Neuronal stem cell (in vitro differentiated cells): Measurements from ENCODE around the gene CSF2.

Experiments used
- DNase-seq: peaks from one replicate; pipeline ENCODE4 v3.0.0-alpha.2; 2013; ENCODE audit warnings: low spot score
- H2AFZ ChIP-seq: one replicate; pipeline ENCODE4 v1.6.1; 2013; ENCODE audit warnings: mild to moderate bottlenecking, low read length, inconsistent platforms
- H2AK5ac ChIP-seq: 2 replicates; pipeline ENCODE4 v1.6.1; 2013; ENCODE audit warnings: low read depth, mild to moderate bottlenecking, inconsistent platforms, low read length, moderate library complexity, mixed read lengths
- H2BK120ac ChIP-seq: 2 replicates; pipeline ENCODE4 v1.6.1; 2013; ENCODE audit warnings: low read depth, mild to moderate bottlenecking, inconsistent platforms, low read length, moderate library complexity, mixed read lengths
- H2BK12ac ChIP-seq: one replicate; pipeline ENCODE4 v1.6.1; 2013; ENCODE audit warnings: low read length, inconsistent platforms
- H2BK15ac ChIP-seq: 2 replicates; pipeline ENCODE4 v1.6.1; 2013; ENCODE audit warnings: mild to moderate bottlenecking, low read length, inconsistent platforms, mixed read lengths
- H2BK5ac ChIP-seq: one replicate; pipeline ENCODE4 v1.6.1; 2013; ENCODE audit warnings: inconsistent platforms, mild to moderate bottlenecking, low read length, moderate library complexity
- H3K14ac ChIP-seq: one replicate; pipeline ENCODE4 v1.6.1; 2013; ENCODE audit warnings: low read length, inconsistent platforms
- H3K18ac ChIP-seq: 2 replicates; pipeline ENCODE4 v1.6.1; 2013; ENCODE audit warnings: low read length, inconsistent platforms
- H3K23ac ChIP-seq: 2 replicates; pipeline ENCODE4 v1.6.1; 2013; ENCODE audit warnings: low read depth, mild to moderate bottlenecking, mixed read lengths, low read length, inconsistent platforms; ENCODE audit not compliant: poor library complexity
- H3K27ac ChIP-seq: replicated peaks from 3 replicates; pipeline ENCODE4 v1.5.1; 2013; ENCODE audit warnings: low read length, inconsistent platforms
- H3K27me3 ChIP-seq, 3 experiments: 2 replicates each; pipeline ENCODE4 v1.6.1; 2013; ENCODE audit warnings: low read length in 3 of 3, mild to moderate bottlenecking in 2 of 3, inconsistent platforms in 1 of 3, low read depth in 1 of 3, mixed read lengths in 1 of 3, moderate library complexity in 1 of 3; ENCODE audit not compliant: control insufficient read depth in 3 of 3, insufficient read depth in 3 of 3
- H3K36me3 ChIP-seq, 2 donors: replicated peaks in 1 of 2; 2 replicates each; pipeline ENCODE4 v1.6.1; 2013; ENCODE audit warnings: low read length in 2 of 2; ENCODE audit not compliant: control insufficient read depth in 2 of 2, insufficient read depth in 2 of 2
- H3K4ac ChIP-seq: 2 replicates; pipeline ENCODE4 v1.6.1; 2013; ENCODE audit warnings: inconsistent platforms, mild to moderate bottlenecking, low read length, moderate library complexity
- H3K4me1 ChIP-seq, 2 donors: 1 replicate in 1 of 2; 2 replicates in 1 of 2; pipeline ENCODE4 v1.6.1; 2013; ENCODE audit warnings: low read length in 2 of 2, low read depth in 1 of 2; ENCODE audit not compliant: control insufficient read depth in 2 of 2, insufficient read depth in 1 of 2
- H3K4me2 ChIP-seq: one replicate; pipeline ENCODE4 v1.6.1; 2013; ENCODE audit warnings: mild to moderate bottlenecking, low read length, inconsistent platforms; ENCODE audit not compliant: insufficient read depth, poor library complexity, severe bottlenecking
- H3K4me3 ChIP-seq, 2 donors: 2 replicates each; pipeline ENCODE4 v1.5.1; 2013; ENCODE audit warnings: low read length in 2 of 2, mild to moderate bottlenecking in 2 of 2, inconsistent platforms in 1 of 2, moderate library complexity in 1 of 2
- H3K79me1 ChIP-seq: one replicate; pipeline ENCODE4 v1.6.1; 2013; ENCODE audit warnings: low read depth, mild to moderate bottlenecking, inconsistent platforms, low read length, moderate library complexity
- H3K9ac ChIP-seq: one replicate; pipeline ENCODE4 v1.6.1; 2013; ENCODE audit warnings: mild to moderate bottlenecking, low read depth, low read length, inconsistent platforms; ENCODE audit not compliant: poor library complexity
- H3K9me3 ChIP-seq, 2 donors: replicated peaks in 1 of 2; 2 replicates each; pipeline versions ENCODE3 to v1.6.1; 2013; ENCODE audit warnings: low read length in 2 of 2, mild to moderate bottlenecking in 2 of 2, inconsistent platforms in 1 of 2, low read depth in 1 of 2, mixed read lengths in 1 of 2, moderate library complexity in 1 of 2; ENCODE audit not compliant: control insufficient read depth in 2 of 2, insufficient read depth in 1 of 2
- H4K8ac ChIP-seq: one replicate; pipeline ENCODE4 v1.6.1; 2013; ENCODE audit warnings: low read depth, mild to moderate bottlenecking, inconsistent platforms, low read length, moderate library complexity
- H4K91ac ChIP-seq: one replicate; pipeline ENCODE4 v1.6.1; 2013; ENCODE audit warnings: low read length, low read depth, mild to moderate bottlenecking, inconsistent platforms; ENCODE audit not compliant: poor library complexity
- WGBS, 2 donors: extraction: QIAGEN DNeasy Blood & Tissue Kit; methylation state at CpG; one replicate each; pipeline ENCODE4 v1.1.7; 2013; ENCODE audit warnings: missing lambda C conversion rate in 2 of 2, mixed read lengths in 1 of 2; ENCODE audit not compliant: insufficient read length in 2 of 2, insufficient replicate concordance in 1 of 2; ENCODE audit errors: extremely low coverage in 2 of 2; 5-methylcytosine and 5-hydroxymethylcytosine counted together

Gene CSF2

GRCh38 chr5:132099076-132099748 is 25.6 kb downstream of the CSF2 start:
- Histone ChIP-seq H3K9me3 (no peaks in the 10 kb centered on the region), H2AK5ac (no peak overlapping the region), H3K79me1 (no peaks in the 10 kb centered on the region), H3K36me3 (no peaks in the 10 kb centered on the region), H3K4me3 (no peak overlapping the region), H4K91ac (no peak overlapping the region), H2BK5ac (no peak overlapping the region), H2AFZ (no peak overlapping the region), H4K8ac (no peak overlapping the region), H3K23ac (no peak overlapping the region), H3K27ac (no peak overlapping the region), H3K9ac (no peak overlapping the region), H3K4me2 (no peak overlapping the region), H2BK12ac (no peak overlapping the region), H2BK15ac (no peak overlapping the region), H3K18ac (no peak overlapping the region), H3K4me1 (no peaks in the 10 kb centered on the region), H2BK120ac (no peak overlapping the region), H3K27me3 (no peaks in the 10 kb centered on the region), H3K4ac (no peak overlapping the region), H3K14ac (no peak overlapping the region)
- no peak for DNase-seq
- WGBS, 2 donors: no CpG with 5 or more reads among the region's 5 CpGs

- no peak overlapping the region for H2BK5ac ChIP-seq
- H3K4me2 ChIP-seq: no peak overlapping the region
- no peaks in the 10 kb centered on the region for H3K79me1 ChIP-seq
- H2AK5ac ChIP-seq: no peak overlapping the region
- no peak overlapping the region for H4K8ac ChIP-seq
- H3K18ac ChIP-seq: no peak overlapping the region
- H2BK12ac ChIP-seq: no peak overlapping the region
- no peak overlapping the region for H2BK120ac ChIP-seq
- DNase-seq: no peak
- H3K23ac ChIP-seq: no peak overlapping the region
- H3K9ac ChIP-seq: no peak overlapping the region
- no peaks in the 10 kb centered on the region for H3K4me1 ChIP-seq
- H2AFZ ChIP-seq: no peak overlapping the region
- H3K27ac ChIP-seq: no peak overlapping the region
- no peaks in the 10 kb centered on the region for H3K36me3 ChIP-seq
- H3K27me3 ChIP-seq: no peaks in the 10 kb centered on the region
- H4K91ac ChIP-seq: no peak overlapping the region
- no peak overlapping the region for H3K14ac ChIP-seq
- H2BK15ac ChIP-seq: no peak overlapping the region
- H3K4ac ChIP-seq: no peak overlapping the region
- H3K4me3 ChIP-seq: no peak overlapping the region
- no CpG with 5 or more reads among the region's 3 CpGs for WGBS, 2 donors
- H3K9me3 ChIP-seq: no peaks in the 10 kb centered on the region
Measured at GRCh38 chr5:132099905-132100304, 26.3 kb downstream of the CSF2 start.

- Histone ChIP-seq H3K4me2 (no peak overlapping the region), H2AFZ (no peak overlapping the region), H2BK120ac (no peak overlapping the region), H3K79me1 (no peaks in the 10 kb centered on the region), H3K18ac (no peak overlapping the region), H4K91ac (no peak overlapping the region), H3K4me1 (no peaks in the 10 kb centered on the region), H2AK5ac (no peak overlapping the region), H2BK5ac (no peak overlapping the region), H2BK12ac (no peak overlapping the region), H3K9me3 (no peaks in the 10 kb centered on the region), H4K8ac (no peak overlapping the region), H2BK15ac (no peak overlapping the region), H3K27ac (no peak overlapping the region), H3K4ac (no peak overlapping the region), H3K4me3 (no peak overlapping the region), H3K14ac (no peak overlapping the region), H3K36me3 (no peaks in the 10 kb centered on the region), H3K23ac (no peak overlapping the region), H3K27me3 (no peaks in the 10 kb centered on the region), H3K9ac (no peak overlapping the region)
- WGBS, 2 donors: no CpG with 5 or more reads among the region's 8 CpGs
- DNase-seq: no peak
Measured at GRCh38 chr5:132100672-132101261, 27.2 kb downstream of the CSF2 start.

- no peak overlapping the region for H3K4me3 ChIP-seq
- H2BK15ac ChIP-seq: no peak overlapping the region
- H3K14ac ChIP-seq: no peak overlapping the region
- H2AFZ ChIP-seq: no peak overlapping the region
- no peak for DNase-seq
- no peak overlapping the region for H4K8ac ChIP-seq
- H3K79me1 ChIP-seq: no peaks in the 10 kb centered on the region
- no peak overlapping the region for H3K18ac ChIP-seq
- H3K9me3 ChIP-seq: no peaks in the 10 kb centered on the region
- H3K4me1 ChIP-seq: no peaks in the 10 kb centered on the region
- WGBS, 2 donors: no CpG with 5 or more reads among the region's 6 CpGs
- no peak overlapping the region for H2AK5ac ChIP-seq
- H2BK12ac ChIP-seq: no peak overlapping the region
- no peak overlapping the region for H3K4me2 ChIP-seq
- no peaks in the 10 kb centered on the region for H3K27me3 ChIP-seq
- H3K4ac ChIP-seq: no peak overlapping the region
- no peak overlapping the region for H2BK5ac ChIP-seq
- no peak overlapping the region for H3K9ac ChIP-seq
- H3K27ac ChIP-seq: no peak overlapping the region
- H2BK120ac ChIP-seq: no peak overlapping the region
- no peak overlapping the region for H4K91ac ChIP-seq
- no peak overlapping the region for H3K23ac ChIP-seq
- H3K36me3 ChIP-seq: no peaks in the 10 kb centered on the region
Measured at GRCh38 chr5:132101385-132101880, 27.8 kb downstream of the CSF2 start.
